ENCODE data around the gene CCDC188.

CCDC188 gene

GRCh38 chr22:20124083-20124787 lies 26.6 kb downstream of the CCDC188 start:
- in situ Hi-C loops (cut with HindIII; ENCODE audit: low sequenced_read_pairs): no loop called here

GRCh38 chr22:20123366-20124082 lies 27.3 kb downstream of the CCDC188 start:
- in situ Hi-C loops (cut with HindIII; ENCODE audit: low sequenced_read_pairs): no loop called here

GRCh38 chr22:20121856-20122415 lies 28.9 kb downstream of the CCDC188 start:
- in situ Hi-C loops (cut with HindIII; ENCODE audit: low sequenced_read_pairs): no loop called here

- in situ Hi-C loops (cut with HindIII; ENCODE audit: low sequenced_read_pairs): loop anchor here (5.0 kb wide), 1 partner anchor 166 kb away; no protein-coding TSS in a partner anchor
Observed at GRCh38 chr22:20118300-20119020, 32.4 kb downstream of the CCDC188 start.

GRCh38 chr22:20117633-20118299 lies 33.1 kb downstream of the CCDC188 start:
- in situ Hi-C loops (cut with HindIII; ENCODE audit: low sequenced_read_pairs): loop anchor here (5.0 kb wide), 1 partner anchor 165 kb away; no protein-coding TSS in a partner anchor

GRCh38 chr22:20116951-20117632 lies 33.8 kb downstream of the CCDC188 start, which contains the start of gene TRMT2A:
Gene TRMT2A, minus strand, starts transcription at chr22:20117226. Its CDS starts 320 bp downstream, at chr22:20116906.
- in situ Hi-C loops (cut with HindIII; ENCODE audit: low sequenced_read_pairs): loop anchor here (5.0 kb wide), 1 partner anchor 165 kb away; no protein-coding TSS in a partner anchor

GRCh38 chr22:20116376-20116950 lies 34.4 kb downstream of the CCDC188 start:
- in situ Hi-C loops (cut with HindIII; ENCODE audit: low sequenced_read_pairs): loop anchor here (5.0 kb wide), 1 partner anchor 164 kb away; no protein-coding TSS in a partner anchor

- in situ Hi-C loops (cut with HindIII; ENCODE audit: low sequenced_read_pairs): loop anchor here (5.0 kb wide), 1 partner anchor 164 kb away; no protein-coding TSS in a partner anchor
Observed at GRCh38 chr22:20115691-20116375, 35.0 kb downstream of the CCDC188 start, which contains the start of gene RANBP1. Gene RANBP1, plus strand, starts transcription at chr22:20116104. Its CDS starts 81 bp downstream, at chr22:20116185.

GRCh38 chr22:20114506-20115475 lies 36.1 kb downstream of the CCDC188 start:
- in situ Hi-C loops (cut with HindIII; ENCODE audit: low sequenced_read_pairs): loop anchor here (5.0 kb wide), 1 partner anchor 162 kb away; no protein-coding TSS in a partner anchor

- in situ Hi-C loops (cut with HindIII; ENCODE audit: low sequenced_read_pairs): no loop called here
Observed at GRCh38 chr22:20113551-20114310, 37.1 kb downstream of the CCDC188 start.

- in situ Hi-C loops (cut with HindIII; ENCODE audit: low sequenced_read_pairs): no loop called here
Observed at GRCh38 chr22:20112623-20113511, 38.0 kb downstream of the CCDC188 start.

- in situ Hi-C loops (cut with HindIII; ENCODE audit: low sequenced_read_pairs): no loop called here
Observed at GRCh38 chr22:20111689-20112622, 38.9 kb downstream of the CCDC188 start.

GRCh38 chr22:20111045-20111688 lies 39.7 kb downstream of the CCDC188 start:
- in situ Hi-C loops (cut with HindIII; ENCODE audit: low sequenced_read_pairs): no loop called here

- in situ Hi-C loops (cut with HindIII; ENCODE audit: low sequenced_read_pairs): no loop called here
Observed at GRCh38 chr22:20110359-20110985, 40.4 kb downstream of the CCDC188 start.

All from endothelial cell of hepatic sinusoid (primary cell).